Midbrain (tissue), 1 donor: ENCODE measurements around the gene FBXL17.
A peak's percentile ranks its signal among the peaks of the same experiment; 100 is the strongest.

Source experiments
- DNase-seq: peaks from one replicate; lab custom pipeline; 2025; lab: John Stamatoyannopoulos, UW

The FBXL17 gene

DNA sequence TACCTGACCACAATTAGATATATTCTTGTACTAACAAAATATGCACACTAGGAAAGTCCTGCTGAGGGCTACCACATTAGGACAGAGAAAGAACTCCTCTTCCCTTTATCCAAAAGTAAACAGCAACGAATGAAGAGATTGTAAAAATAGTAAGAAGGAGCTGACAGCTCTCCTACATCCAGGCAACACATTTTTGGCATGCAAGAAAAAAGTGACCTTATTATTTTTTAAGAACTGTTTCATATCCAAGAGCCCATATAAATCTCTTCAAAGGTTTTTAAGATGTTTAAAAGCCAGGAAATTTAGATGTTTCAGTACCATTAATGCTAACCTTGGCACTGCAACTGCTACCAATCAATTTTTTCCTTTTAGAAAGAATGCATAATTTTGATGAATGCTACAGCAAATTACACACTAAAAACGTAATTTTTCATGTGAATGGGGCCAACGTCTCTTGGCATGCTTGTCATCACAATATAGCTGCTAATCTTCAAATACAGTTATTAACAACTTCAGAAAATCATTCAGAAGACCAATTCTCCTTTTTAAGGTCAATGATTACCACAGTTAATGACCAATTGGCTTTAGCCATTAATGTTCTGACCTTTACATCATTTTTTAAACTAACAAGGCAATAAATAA, 132.0 kb downstream of the FBXL17 start:
- no peak for DNase-seq

DNA sequence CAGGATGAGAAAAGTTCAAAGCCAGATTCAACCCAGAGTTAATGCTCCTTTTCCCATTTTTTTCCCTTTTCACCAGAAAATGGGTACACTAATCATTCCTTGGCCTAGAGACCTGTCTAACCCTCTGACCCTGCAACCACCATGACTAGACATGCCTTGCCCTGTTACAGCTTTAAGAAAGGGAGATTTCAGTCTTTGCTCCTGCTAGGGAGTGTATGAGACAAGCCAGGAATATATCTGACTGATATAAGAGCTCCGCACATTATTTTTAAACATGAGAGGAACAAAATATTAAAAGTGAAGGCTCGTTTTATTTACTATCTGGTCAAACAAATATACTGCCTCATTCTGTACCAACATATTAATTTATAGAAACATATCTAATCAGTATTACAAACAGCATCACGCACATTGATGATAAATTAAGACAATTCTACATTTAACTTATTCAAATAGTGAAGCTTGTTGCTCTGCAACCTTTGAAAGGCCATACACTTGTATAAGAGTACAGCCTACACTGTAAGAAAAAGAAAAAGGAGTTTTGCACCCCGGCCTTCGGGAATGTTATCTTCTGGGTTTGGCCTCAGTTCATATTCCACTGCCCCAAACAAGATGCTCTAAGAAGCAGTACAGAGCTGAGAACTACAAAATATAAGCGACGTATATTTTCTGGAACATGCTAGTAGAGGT, 132.7 kb downstream of the FBXL17 start:
- DNase-seq = no peak

DNA sequence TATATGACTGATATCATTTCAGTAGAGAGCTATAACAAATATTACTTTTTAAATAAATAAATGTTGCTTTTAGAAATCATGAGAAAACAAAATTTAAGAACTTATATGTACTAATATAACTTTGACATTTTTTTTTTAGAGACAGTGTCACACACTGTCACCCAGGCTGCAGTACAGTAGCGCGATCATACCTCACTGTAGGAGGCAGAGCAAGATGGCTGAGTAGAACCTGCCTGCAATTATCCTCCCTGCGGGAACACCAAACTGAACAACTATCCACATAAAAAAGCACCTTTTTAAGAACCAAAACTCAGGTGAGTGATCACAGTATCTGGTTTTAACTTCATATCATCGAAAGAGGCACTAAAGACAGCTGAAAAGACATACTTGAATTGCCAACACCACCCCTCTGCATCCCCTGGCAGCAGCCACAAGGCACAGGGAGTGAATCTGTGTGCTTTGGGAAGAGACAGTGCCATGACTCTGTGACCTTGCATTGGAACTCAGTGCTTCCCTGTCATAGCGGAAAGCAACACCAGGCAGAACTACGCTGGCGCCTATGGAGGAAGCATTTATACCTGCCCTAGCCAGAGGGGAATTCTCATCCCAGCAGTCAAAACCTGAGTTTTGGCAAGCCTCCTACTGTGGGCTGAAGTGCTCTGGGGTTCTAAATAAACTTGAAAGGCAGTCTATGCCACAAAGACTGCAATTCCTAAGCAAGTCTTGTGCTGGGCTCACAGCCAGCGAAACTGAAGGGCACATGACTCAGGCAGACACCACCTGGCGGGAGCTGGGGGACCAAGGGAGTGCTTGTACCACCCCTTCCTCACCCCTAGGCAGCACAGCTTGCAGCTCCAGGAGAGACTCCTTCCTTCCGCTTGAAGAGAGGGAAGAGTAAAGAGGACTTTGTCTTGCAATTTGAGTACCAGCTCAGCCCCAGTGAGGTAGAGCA, 142.7 kb downstream of the FBXL17 start:
- no peak for DNase-seq

DNA sequence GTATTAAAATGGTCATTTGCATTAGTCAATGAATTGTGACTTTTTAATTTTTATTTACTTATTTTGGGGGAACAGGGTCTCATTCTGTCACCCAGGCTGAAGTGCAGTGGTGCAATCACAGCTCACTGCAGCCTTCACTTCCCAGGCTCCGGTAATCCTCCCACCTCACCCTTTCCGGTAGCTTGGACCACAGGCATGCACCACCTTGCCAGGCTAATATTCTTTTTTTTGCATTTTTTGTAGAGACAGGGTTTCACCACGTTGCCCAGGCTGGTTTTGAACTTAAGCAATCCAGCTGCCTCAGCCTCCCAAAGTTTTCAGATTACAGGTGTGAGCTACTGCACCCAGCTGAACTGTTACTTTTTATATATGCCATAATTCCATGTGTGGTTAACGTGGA, 143.4 kb downstream of the FBXL17 start:
- DNase-seq = no peak

DNA sequence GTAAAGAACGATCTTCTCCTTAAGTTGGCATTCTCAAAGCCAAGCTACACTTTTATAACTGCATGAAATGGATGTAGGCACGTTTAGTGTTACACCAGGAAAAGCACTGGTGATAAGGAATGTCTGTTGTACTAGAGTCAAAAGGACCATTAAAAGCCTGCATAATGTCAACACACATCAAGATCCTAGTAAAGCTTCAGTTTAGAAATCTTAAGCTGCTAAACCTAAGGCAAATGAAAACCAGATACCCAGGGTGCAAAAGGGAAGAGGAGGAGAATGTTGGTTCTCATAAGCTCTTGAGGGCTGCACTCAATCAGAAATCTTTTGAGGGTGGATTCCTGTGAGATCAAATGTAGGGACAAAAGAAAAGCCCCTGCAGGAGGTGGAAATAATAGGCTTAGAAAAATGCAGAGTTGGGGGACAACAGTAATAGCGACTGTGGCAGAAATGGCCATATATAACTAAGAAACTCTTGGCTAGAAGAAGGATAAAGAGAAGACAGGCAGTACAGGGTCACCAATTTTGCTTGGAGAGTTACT, 148.2 kb downstream of the FBXL17 start:
- no peak for DNase-seq

DNA sequence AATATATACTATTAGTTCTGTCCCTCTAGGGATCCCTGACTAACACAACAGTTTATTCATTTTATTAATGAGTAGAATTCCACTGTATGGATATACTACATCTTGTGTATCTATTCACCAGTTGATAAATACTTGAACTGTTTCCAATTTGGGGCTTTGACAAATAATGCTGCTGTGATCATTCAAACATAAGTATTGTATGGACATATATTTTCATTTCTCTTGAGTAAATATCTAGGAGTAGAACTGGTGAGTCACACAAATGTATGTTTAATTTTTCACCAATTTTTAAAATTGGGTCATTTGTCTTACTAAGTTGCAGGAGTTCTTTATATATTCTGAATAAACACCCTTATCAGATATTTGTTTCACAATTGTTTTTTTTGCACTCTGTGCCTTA, 149.1 kb downstream of the FBXL17 start:
- no peak for DNase-seq

DNA sequence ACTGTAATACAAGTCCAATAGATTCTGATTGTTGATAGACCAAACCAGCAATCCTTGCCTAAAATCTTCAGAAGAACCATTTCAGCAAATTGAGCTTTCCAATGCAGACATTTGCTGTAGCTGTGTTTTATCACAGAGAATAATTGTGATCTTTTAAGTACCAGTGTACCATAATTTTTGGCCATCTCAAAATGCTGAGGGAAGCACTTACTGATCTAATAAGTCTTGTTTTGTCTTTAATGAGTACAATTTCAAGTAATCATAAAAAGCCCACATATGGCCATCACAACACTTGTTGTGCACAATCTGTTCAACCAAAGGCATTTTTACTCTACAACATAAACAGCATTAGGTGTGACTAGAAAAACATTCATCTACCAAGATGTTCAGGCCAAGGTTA, 159.9 kb downstream of the FBXL17 start:
- no peak for DNase-seq

DNA sequence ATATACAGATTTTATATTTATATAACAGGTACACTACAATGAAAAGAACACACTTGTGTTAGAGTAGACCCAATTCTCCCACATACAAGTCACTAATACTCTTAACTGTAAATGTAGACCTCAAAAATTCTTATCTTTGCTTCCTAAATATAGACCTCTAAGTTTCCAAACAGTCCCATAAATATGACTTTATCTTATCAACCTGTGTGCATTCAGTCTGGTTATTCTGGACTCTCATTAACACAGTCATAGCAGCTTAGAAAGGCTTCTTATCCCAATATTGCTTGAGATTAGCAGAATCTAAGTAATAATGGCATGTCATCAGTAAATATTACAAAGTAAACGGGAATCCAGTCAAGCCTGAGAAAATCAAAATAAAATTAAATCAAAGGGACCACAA, 161.1 kb downstream of the FBXL17 start:
- DNase-seq = no peak

DNA sequence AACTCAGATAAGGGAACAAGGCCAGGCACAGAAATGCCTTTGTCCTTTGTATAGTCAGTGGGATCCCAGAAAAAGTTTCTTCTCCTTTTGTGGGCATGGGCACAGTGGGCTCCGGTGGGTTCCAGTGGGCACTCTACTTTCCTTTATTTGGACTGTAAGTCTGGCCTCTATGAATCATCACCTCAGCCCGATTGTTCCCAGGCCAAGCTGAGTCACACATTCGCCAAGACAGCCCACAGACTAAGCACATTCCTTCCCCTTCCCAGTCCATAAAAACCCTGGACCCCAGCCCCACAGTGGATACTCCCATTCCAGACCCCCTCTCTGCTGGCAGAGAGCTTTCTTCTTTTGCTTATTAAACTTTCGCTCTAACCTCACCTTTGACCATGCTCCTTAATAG, 165.0 kb downstream of the FBXL17 start:
- DNase-seq = no peak

DNA sequence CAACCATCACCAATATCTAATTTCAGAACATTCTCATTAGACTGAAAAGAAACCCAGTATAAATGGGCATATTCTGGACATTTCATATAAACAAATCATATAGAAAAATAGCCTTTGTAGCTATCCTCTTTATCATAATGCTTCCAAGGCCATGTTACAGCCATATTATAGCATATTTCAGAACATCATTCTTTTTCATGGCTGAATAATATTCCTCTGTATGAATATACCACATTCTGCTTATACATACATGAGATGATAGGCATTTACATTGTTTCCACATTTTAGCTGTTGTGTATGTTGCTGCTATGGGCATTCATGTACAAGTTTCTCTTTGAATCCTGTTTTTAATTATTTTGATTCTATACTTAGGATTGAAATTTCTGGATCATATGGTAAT, 167.0 kb downstream of the FBXL17 start:
- DNase-seq = no peak

DNA sequence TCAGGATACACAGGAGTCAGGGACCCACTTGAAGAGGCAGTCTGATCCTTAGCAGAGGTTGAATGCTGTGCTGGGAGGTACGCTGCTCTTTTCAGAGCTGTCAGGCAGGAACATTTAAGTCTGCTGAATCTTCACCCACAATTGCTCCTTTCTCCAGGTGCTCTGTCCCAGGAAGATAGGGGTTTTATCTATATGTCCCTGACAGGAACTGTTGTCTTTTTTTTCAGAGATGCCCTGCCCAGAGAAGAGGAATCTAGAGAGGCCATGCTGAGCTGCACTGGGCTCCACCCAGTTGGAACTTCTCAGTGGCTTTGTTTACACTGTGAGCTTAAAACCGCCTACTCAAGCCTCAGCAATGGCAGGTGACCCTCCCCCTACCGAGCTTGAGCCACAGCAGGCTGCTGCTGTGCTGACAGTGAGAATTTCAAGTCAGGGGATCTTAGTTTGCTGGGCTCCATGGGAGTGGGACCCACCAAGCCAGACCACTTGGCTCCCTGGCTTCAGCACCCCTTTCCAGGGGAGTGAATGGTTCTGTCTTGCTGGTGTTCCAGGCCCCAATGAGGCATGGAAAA, 169.0 kb downstream of the FBXL17 start:
- no peak for DNase-seq

DNA sequence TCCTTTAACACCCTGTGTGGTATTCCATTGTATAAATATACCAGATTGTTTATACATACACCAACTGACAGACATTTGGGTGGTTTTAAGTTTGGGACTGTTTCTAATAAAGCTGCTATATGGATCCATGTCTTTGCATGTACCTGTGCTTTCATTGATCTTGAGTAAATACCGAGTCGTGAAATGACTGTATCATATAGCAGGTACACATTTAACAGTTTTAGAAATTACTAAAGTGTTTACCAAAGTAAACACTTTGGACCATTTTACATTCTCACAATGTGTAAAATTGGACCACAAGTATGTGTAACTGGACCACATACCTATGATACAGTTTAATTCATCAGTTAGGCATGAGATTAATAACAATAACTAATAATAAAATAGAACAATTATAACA, 175.2 kb downstream of the FBXL17 start:
- no peak for DNase-seq

DNA sequence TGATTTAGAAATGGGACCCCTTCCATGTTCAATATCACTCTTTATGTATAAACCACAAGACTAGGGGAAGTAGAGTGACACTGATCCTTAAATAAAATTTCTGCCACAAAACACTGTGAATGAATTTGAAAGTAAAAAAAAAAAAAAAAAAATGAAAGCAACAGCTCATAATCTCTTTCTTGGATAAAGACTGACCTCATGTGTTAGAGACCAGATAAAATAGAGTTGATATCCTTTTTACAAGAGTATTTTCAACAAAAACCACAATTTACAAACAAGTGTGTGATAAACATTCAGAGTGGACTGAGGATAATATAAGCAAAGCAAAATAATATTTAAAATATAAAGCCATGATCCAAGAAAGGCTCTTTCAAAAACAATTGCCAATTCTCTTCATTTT, 180.2 kb downstream of the FBXL17 start:
- DNase-seq = no peak

DNA sequence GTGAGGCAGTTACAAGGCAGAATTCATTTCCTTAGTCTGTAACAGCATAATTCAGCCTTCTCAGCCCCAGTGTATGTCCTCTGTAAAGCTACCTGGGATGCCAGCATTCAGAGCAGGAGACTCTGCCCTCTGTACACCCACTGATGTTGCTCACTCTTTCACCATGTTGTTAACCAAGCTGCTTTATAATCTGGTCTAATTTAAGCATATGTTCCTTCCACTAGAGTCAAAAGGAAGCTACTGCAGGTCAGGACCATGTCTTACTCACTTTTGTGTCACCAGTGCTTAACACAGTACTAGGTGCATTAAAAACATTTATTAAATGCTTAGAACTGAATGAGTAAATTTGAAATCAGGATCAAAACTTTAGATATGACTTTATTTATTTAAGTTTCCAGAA, 185.6 kb downstream of the FBXL17 start:
- DNase-seq = no peak

DNA sequence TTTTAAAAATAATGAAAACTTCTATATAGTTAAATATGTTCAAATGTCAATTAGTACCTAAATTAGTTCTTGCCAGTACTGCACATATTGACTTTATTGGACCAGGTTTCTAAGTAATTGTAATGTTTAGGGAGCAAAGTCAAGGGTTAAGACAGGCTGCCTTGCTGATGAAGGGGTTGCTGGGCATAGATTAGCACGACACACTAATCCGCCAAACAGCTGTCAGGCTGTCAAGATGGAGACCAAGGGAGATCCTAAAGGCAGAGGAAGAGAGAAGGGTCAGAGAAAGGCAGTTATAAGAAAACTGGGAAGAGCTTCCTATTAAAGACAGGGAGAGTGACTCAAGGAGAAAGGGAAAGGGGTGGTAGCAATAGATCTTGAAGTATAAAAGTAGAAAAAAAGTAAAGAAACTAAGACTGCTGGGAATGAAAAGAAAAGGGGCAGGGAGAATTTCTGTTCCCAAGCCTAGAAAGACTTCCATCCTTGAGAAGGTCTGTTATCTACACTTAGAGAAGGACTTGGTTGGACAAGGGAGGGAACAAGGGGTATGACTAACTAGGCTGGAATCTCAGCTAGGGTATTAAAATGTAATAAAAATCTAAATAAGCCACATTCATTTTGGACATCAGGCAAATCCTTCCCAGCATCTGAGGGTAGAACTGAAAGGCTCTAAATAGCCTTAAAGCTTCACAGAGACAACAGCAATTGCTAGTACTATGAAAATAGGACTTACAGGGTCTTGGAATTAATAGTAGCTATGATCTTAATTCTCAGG, 188.7 kb downstream of the FBXL17 start:
- DNase-seq = no peak

DNA sequence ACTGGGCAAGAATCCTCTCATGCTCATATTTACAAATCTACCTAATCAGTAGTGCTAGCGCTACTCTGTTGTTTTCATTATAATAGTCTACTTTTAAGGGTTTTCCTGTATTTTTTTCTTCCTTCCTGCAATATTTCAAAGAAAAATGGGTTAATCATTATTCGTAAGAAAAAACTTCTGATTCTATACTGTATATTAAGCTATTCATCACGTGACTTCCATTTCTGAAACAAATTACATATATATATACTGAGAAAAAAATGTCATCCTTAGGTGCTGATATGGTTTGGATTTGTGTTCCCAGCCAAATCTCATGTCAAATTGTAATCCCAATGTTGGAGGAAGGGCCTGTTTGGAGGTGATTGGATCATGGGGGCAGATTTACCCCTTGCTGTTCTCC, 197.0 kb downstream of the FBXL17 start:
- DNase-seq = no peak

DNA sequence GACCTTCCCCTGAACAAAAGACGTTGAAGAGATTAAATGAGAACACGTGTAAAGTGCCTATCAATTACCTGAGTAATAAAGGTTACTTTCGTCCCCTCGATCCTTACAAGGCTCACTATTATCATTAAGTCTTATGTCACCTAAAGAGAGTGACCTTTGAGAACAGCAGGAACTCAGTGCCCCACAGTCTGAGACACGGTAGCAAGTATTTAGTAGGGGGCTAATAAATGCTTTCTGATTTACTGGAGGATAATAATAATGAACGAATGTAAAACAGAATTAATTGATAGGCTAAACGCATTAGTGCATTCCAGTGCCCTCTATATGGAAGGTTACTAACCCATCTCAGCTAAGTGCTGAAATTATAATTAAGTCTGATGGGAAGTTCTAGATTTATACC, 199.9 kb downstream of the FBXL17 start:
- DNase-seq = no peak

DNA sequence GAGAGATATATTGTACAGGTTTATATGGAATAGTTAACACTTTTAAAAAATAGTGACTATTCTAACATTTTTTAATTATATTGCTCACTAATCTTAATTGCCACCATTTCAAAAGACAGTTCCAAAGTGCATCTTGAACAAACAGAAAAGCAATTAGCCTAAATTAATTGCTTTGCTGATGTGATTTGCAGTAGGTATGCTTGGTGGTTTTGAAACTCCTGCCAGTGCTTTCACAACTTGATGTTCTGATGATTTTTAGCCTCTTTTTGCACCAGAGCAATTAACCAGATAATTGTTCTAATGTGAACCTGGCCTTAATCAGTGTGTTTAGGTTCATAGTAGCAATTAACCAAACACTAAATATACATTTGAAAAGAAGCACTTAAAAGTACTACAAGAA, 207.6 kb downstream of the FBXL17 start:
- DNase-seq = no peak

DNA sequence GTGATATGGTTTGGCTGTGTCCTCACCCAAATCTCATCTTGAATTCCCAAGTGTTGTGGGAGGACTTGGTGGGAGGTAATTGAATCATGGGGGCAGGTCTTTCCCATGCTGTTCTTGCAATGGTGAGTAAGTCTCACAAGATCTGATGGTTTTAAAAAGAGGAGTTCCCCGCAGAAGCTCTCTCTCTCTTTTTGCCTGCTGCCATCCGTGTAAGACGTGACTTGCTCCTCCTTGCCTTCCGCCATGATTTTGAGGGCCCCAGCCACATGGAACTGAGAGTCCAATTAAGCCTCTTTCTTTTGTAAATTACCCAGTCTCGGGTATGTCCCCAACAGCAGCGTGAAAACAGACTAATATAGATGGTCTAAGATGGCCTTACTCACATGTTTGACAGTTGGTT, 210.1 kb downstream of the FBXL17 start:
- DNase-seq = no peak

DNA sequence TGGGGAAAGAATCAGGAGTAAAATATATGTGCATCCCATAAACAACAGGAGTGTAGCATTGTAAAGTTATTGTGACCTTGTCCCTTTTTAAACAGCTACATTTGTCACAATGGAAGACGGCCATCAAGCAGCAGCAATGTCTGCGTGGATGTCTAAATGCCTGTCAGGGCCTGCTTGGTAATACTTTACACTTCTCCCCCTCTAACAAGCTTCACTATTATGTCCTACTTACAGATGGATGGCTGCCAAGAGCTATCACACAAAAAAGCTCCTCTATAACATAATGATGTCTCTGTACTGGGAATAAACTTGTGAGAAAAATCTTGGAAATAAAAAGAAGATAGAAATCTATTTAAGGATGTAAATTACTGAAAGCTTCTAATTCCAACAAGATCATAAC, 213.0 kb downstream of the FBXL17 start:
- peak; percentile 3 for DNase-seq

DNA sequence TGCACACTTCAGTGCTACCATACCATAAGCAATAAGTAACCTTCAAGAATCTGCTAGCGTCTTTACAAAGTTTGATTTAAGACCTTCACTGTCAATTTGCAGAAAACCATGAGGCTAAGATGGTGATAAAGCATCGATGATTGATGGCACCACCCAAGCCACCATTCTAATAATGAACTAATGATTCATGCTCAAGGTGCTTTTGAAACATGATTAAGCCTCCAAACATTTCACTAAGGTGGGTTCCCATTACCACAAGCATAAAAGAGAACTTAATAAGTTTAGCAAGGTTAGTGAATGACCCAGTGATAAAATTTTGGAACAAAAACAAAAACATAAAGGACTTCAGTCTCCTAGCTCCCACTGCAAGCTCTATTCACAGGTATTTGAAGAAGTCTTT, 214.7 kb downstream of the FBXL17 start:
- DNase-seq = no peak

DNA sequence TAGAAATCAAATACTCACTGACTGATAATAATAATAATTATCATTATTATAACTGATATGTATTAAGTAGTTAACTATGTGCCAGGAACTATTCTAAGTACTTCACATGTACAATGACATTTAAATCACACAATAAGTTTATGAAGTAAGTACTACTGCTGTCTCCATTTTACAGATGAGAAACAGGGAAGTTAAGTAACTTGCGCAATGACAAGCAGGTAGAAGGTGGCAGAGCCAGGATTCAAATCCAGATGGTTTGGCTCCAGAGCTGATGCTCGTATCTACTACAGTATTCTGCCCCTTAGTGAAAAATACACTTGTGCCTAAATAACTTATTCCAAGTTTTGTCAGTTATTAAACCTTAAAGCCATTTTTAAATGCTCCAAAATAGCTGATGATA, 217.3 kb downstream of the FBXL17 start:
- DNase-seq = no peak
